Transverse colon (tissue), 4 donors: Measurements from ENCODE around the gene RCSD1. TPM values are rescaled to one million over a fixed set of nuclear protein-coding genes. Genes with fewer than 3 reads are reported as not detected.
A peak's percentile ranks its signal among the peaks of the same experiment; 100 is the strongest.

Source experiments
- DNase-seq: peaks from one replicate; pipeline ENCODE4 v3.0.0-alpha.2; 2019
- H3K27ac ChIP-seq, 4 donors: fragments of 200-600 bp; sonication (generic); 2 replicates each; pipeline ENCODE4 v1.5.1; 2016 to 2018; ENCODE audit warnings: inconsistent platforms in 4 of 4
- H3K27me3 ChIP-seq: fragments of 200-600 bp; sonication (generic); 2 replicates; pipeline ENCODE4 v1.5.1; 2017; ENCODE audit warnings: inconsistent platforms
- H3K36me3 ChIP-seq, 4 donors: fragments of 200-600 bp; sonication (generic); 2 replicates each; pipeline ENCODE4 v1.5.1; 2017 to 2019; ENCODE audit warnings: inconsistent platforms in 4 of 4
- H3K4me1 ChIP-seq, 4 donors: fragments of 200-600 bp; sonication (generic); 2 replicates each; pipeline ENCODE4 v1.5.1; 2017 to 2020; ENCODE audit warnings: inconsistent platforms in 4 of 4
- H3K4me3 ChIP-seq, 4 donors: fragments of 200-600 bp; sonication (generic); 1 replicate in 1 of 4; 2 replicates in 3 of 4; pipeline versions ENCODE4 v1.5.1 to v1.6.1; 2017 to 2019; ENCODE audit warnings: inconsistent platforms in 4 of 4
- H3K9me3 ChIP-seq, 2 donors: fragments of 200-600 bp; sonication (generic); 2 replicates each; pipeline ENCODE4 v1.5.1; 2017 to 2019; ENCODE audit warnings: inconsistent platforms in 2 of 2
- CTCF ChIP-seq, 5 experiments: fragments of 200-600 bp in 3 of 5; fragments of 450-650 bp in 2 of 5; sonication (generic) in 3 of 5; IDR thresholded peaks; 1 replicate in 2 of 5; 2 replicates in 3 of 5; pipeline ENCODE4 v1.5.1; 2016 to 2017; ENCODE audit warnings: antibody characterized with exemption in 5 of 5, inconsistent platforms in 3 of 5, mild to moderate bottlenecking in 2 of 5, moderate library complexity in 1 of 5
- EP300 ChIP-seq: sonication (generic); formaldehyde crosslinking; IDR thresholded peaks from one replicate; pipeline ENCODE4 v1.6.1; 2017; ENCODE audit warnings: antibody characterized with exemption, low read depth
- POLR2A ChIP-seq: fragments of 450-650 bp; IDR thresholded peaks from one replicate; pipeline ENCODE4 v1.6.1; 2016; ENCODE audit warnings: antibody characterized with exemption, mild to moderate bottlenecking, moderate library complexity
- POLR2AphosphoS5 ChIP-seq, 3 donors: sonication (generic); formaldehyde crosslinking; IDR thresholded peaks; one replicate each; pipeline ENCODE4 v1.6.1; 2016; ENCODE audit warnings: antibody characterized with exemption in 3 of 3
- WGBS, 2 donors: methylation state at CpG; one replicate each; pipeline ENCODE4 v1.1.5; 2018; ENCODE audit warnings: low coverage in 1 of 2; 5-methylcytosine and 5-hydroxymethylcytosine counted together
- in situ Hi-C, 4 donors: fragments of 200-750 bp; cut with MboI; loops; one replicate each; pipeline versions ENCODE4 v1.15.0 to v1.15.1; 2017; ENCODE audit warnings: low sequenced_read_pairs in 3 of 4, low pct_ligation_motif_present in 1 of 4, low pct_unique_long_range_greater_than_20kb in 1 of 4
- intact Hi-C: fragments of 100-400 bp; cut with DNase I; formaldehyde crosslinking; loops from one replicate; pipeline ENCODE4 v1.15.1; 2023; ENCODE audit warnings: low total_unique reads
- total RNA-seq, 4 donors: library from RNA; depleted of rRNA; stranded (reverse); fragments of >200 nt; gene quantifications; one replicate each; pipeline ENCODE4 v1.1.0, GENCODE V29; 2016

Gene RCSD1, protein sequence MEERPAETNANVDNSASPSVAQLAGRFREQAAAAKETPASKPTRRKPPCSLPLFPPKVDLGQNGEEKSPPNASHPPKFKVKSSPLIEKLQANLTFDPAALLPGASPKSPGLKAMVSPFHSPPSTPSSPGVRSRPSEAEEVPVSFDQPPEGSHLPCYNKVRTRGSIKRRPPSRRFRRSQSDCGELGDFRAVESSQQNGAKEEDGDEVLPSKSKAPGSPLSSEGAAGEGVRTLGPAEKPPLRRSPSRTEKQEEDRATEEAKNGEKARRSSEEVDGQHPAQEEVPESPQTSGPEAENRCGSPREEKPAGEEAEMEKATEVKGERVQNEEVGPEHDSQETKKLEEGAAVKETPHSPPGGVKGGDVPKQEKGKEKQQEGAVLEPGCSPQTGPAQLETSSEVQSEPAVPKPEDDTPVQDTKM
- 10 to 100 TPM in 2 of 4 donors, 1 to 10 TPM in 2; 6.0 to 29.2 (median 15.9) TPM for total RNA-seq

DNA sequence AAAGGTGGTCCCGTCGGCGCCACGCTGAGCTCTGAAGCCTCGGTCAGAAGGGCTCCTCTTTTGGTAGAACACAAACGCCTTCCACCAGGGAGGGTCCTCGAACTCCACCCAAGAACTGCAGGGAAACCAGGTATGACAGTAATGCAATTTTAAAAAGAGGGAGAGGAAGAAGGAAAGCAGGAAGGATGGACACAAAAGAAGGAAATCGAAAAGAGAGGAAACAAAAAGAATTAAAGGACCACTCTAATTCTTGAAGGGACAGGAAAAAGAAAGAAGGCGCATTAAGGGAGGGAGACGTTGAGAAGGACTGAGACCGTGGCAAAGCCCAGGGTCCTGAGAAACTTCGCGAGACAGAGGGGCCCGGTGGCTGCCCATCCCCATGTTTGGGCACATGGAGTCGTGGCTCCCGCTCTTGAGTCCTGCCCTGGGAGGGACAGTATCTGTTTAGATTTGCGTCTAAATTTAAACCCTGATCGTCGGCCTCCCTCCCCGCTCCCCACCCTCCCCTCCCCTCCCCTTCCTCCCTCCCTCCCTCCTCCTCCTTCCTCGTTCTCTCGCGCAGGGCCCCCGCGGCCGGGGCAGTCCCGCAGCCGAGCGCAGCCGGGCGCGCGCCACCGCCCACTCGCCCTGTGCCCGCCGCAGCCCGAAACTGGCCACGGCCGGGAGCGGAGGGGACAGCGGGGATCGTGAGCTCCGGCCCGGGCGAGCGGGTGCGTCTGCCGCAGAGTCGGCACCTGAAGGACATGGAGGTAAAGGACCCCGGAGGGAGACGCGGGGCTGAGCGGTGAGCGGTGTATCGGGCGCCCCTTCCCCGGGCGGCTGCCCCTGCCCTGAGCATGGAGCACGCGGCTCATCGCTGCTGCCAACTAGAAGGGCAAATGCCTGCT, at the start of gene RCSD1:
TSS of gene RCSD1 (plus strand) at position 552 of the 887 bp plus-strand sequence. CDS start at position 744, 192 bp downstream.
- Histone ChIP-seq H3K4me3 (peak within 1 kb of the TSS; percentile 45 to 78 (median 54)), H3K27ac (peak within 1 kb of the TSS; percentile 82 to 92 (median 87)), H3K27me3 (peaks cover 22% of the 10 kb centered on the region), H3K36me3 (no peaks in the 10 kb centered on the region), H3K4me1 (peaks cover 5 to 25% (median 10%) of the 10 kb centered on the region in 4 donors), H3K9me3 (no peaks in the 10 kb centered on the region)
- in situ Hi-C loops: no loop called here
- TF ChIP-seq EP300 (no peak), POLR2AphosphoS5 (IDR thresholded peaks at IDR 0.05) (no peak), POLR2A (no peak), CTCF (IDR thresholded peaks at IDR 0.05) (no peak)
- peak; percentile 56 for DNase-seq
- 20 to 37% methylated on average over 6 to 28 of the region's 62 CpGs for WGBS, 2 donors
- intact Hi-C loops: no loop called here

DNA sequence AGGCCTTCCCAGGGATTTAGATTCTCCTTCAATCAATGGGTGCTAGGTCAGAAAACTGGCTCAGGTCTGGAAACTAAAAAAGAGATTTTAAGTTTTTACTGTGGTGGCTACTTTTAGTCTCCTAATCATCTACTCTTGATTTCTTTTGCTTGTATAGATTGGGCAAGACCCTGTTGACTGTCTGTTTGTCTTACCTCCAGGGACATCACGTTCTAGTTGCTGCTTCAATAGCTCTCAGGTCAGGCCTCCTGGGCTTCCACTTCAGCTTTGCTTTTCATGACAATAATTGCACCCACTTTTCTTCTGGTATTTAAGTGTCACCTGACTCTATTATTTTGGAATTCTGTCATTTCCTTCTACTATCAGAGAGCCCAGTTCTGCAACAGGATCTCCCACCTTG, 48.0 kb upstream of the RCSD1 start:
- intact Hi-C loops (no loop called here), in situ Hi-C loops (no loop called here)
- H3K4me3 ChIP-seq: no peak overlapping the region
- no peaks in the 10 kb centered on the region for H3K36me3 ChIP-seq
- WGBS, 2 donors: 71 to 97% methylated on average over 1 of the region's 1 CpG
- H3K4me1 ChIP-seq: no peaks in the 10 kb centered on the region
- no peaks in the 10 kb centered on the region for H3K9me3 ChIP-seq
- H3K27ac ChIP-seq: no peak overlapping the region
- no peak for DNase-seq
- no peaks in the 10 kb centered on the region for H3K27me3 ChIP-seq
- no peak for TF ChIP-seq POLR2A

DNA sequence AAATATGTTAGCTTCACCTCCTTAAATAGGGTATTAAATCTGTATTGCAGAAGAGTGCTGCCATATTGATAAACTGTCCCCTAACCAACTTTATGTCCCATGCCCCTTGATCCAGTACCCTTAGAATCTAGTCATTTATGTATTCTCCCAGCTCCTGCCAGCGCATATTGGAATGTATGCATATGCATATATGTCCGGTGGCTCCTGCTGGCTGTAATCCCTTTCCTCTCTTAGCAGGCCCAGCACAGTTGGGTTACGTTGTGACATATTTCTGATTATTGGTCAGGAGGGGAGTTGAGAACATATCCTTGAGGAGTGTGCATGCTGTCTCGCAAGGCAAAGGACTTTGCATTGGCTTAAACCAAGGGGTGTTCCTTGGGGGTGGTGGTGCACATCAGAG, 47.3 kb upstream of the RCSD1 start:
- H3K27me3 ChIP-seq: no peaks in the 10 kb centered on the region
- TF ChIP-seq POLR2AphosphoS5 (IDR thresholded peaks at IDR 0.05): no peak
- no peak for TF ChIP-seq EP300
- in situ Hi-C loops (no loop called here), intact Hi-C loops (no loop called here)
- 96 to 100% methylated on average over 2 to 4 of the region's 4 CpGs for WGBS, 2 donors
- DNase-seq: no peak
- no peak overlapping the region for H3K4me3 ChIP-seq
- no peak overlapping the region for H3K27ac ChIP-seq
- no peaks in the 10 kb centered on the region for H3K4me1 ChIP-seq
- no peaks in the 10 kb centered on the region for H3K36me3 ChIP-seq
- H3K9me3 ChIP-seq: no peaks in the 10 kb centered on the region

GRCh38 chr1:167584581-167584980, 45.5 kb upstream of the RCSD1 start:
- Histone ChIP-seq H3K4me3 (no peak overlapping the region), H3K27ac (no peak overlapping the region), H3K9me3 (no peaks in the 10 kb centered on the region), H3K36me3 (no peaks in the 10 kb centered on the region), H3K27me3 (no peaks in the 10 kb centered on the region), H3K4me1 (no peaks in the 10 kb centered on the region)
- DNase-seq: no peak
- in situ Hi-C loops (no loop called here), intact Hi-C loops (no loop called here)
- TF ChIP-seq CTCF (IDR thresholded peaks at IDR 0.05) (no peak), POLR2A (no peak), POLR2AphosphoS5 (IDR thresholded peaks at IDR 0.05) (no peak), EP300 (no peak)
- WGBS, 2 donors: 79 to 100% methylated on average over 1 to 3 of the region's 3 CpGs

- Histone ChIP-seq H3K27ac (no peak overlapping the region), H3K4me1 (no peaks in the 10 kb centered on the region), H3K4me3 (no peak overlapping the region), H3K27me3 (no peaks in the 10 kb centered on the region), H3K9me3 (no peaks in the 10 kb centered on the region), H3K36me3 (no peaks in the 10 kb centered on the region)
- in situ Hi-C loops (no loop called here), intact Hi-C loops (no loop called here)
- WGBS, 2 donors: 89% methylated on average over 2 of the region's 2 CpGs; no CpG with 5 or more reads in 1 of the 2 donors
- DNase-seq: no peak
- TF ChIP-seq EP300 (no peak), POLR2A (no peak), POLR2AphosphoS5 (IDR thresholded peaks at IDR 0.05) (no peak), CTCF (IDR thresholded peaks at IDR 0.05) (no peak)
Observed at GRCh38 chr1:167587342-167587741, 42.7 kb upstream of the RCSD1 start.
